HepG2 (cell line): ENCODE measurements around the gene TCEAL3.

Source experiments
- BCL6 ChIP-seq: IDR thresholded peaks from 2 replicates; pipeline ENCODE4 v1.6.1; 2016; ENCODE audit warnings: missing genetic modification reagents, missing compliant biosample characterization
- MYC ChIP-seq: sonication (generic); formaldehyde crosslinking; IDR thresholded peaks from 2 replicates; pipeline ENCODE4 v1.9.0; 2021; ENCODE audit warnings: missing genetic modification reagents, borderline replicate concordance
- NFYB ChIP-seq: sonication (generic); formaldehyde crosslinking; IDR thresholded peaks from 2 replicates; pipeline ENCODE4 v1.4.0; 2020; ENCODE audit warnings: missing genetic modification reagents
- POLR2A ChIP-seq, 2 experiments: IDR thresholded peaks; 2 replicates each; pipeline ENCODE4 v1.6.1; 2011; ENCODE audit warnings: low read depth in 2 of 2, low read length in 2 of 2, mild to moderate bottlenecking in 1 of 2, moderate library complexity in 1 of 2; ENCODE audit not compliant: insufficient read depth in 1 of 2
- POLR2AphosphoS5 ChIP-seq: IDR thresholded peaks from 2 replicates; pipeline ENCODE4 v1.6.1; 2012; ENCODE audit warnings: low read depth, low read length
- SOX13 ChIP-seq, 3 experiments: fragments of 450-650 bp in 1 of 3; sonication (generic) in 1 of 3; formaldehyde crosslinking in 1 of 3; IDR thresholded peaks in 2 of 3; conservative IDR thresholded peaks in 1 of 3; 2 replicates each; pipeline versions ENCODE4 v1.5.0 to v1.6.1; 2016 to 2020; ENCODE audit warnings: antibody characterized with exemption in 1 of 3, mild to moderate bottlenecking in 1 of 3, missing compliant biosample characterization in 1 of 3, missing genetic modification reagents in 1 of 3, moderate library complexity in 1 of 3
- ZNF256 ChIP-seq: sonication (generic); formaldehyde crosslinking; conservative IDR thresholded peaks from 2 replicates; pipeline ENCODE4 v1.4.0; 2020; ENCODE audit warnings: missing genetic modification reagents
- TF ChIP-seq, protein P1 (sequence below): sonication (generic); formaldehyde crosslinking; IDR thresholded peaks from 2 replicates; pipeline ENCODE4 v1.4.0; 2020; ENCODE audit warnings: missing genetic modification reagents, borderline replicate concordance
- TF ChIP-seq, protein P2 (sequence below): sonication (generic); formaldehyde crosslinking; IDR thresholded peaks from 2 replicates; pipeline ENCODE4 v1.4.0; 2020; ENCODE audit warnings: missing genetic modification reagents
- TF ChIP-seq, protein P3 (sequence below): sonication (generic); formaldehyde crosslinking; IDR thresholded peaks from 2 replicates; pipeline ENCODE4 v1.4.0; 2020; ENCODE audit warnings: mild to moderate bottlenecking, missing genetic modification reagents
- TF ChIP-seq, protein P4 (sequence below): sonication (generic); formaldehyde crosslinking; IDR thresholded peaks from 2 replicates; pipeline ENCODE4 v1.4.0; 2020; ENCODE audit warnings: missing genetic modification reagents
- TF ChIP-seq, protein P5 (sequence below), 2 experiments: IDR thresholded peaks; 2 replicates each; pipeline ENCODE4 v1.6.1; 2011 to 2012; ENCODE audit warnings: low read length in 2 of 2, borderline replicate concordance in 1 of 2, low read depth in 1 of 2, mild to moderate bottlenecking in 1 of 2, moderate library complexity in 1 of 2
- TF ChIP-seq, protein P6 (sequence below): sonication (generic); formaldehyde crosslinking; IDR thresholded peaks from 2 replicates; pipeline ENCODE4 v1.5.0; 2020; ENCODE audit warnings: mild to moderate bottlenecking, missing genetic modification reagents, moderate library complexity

DNA sequence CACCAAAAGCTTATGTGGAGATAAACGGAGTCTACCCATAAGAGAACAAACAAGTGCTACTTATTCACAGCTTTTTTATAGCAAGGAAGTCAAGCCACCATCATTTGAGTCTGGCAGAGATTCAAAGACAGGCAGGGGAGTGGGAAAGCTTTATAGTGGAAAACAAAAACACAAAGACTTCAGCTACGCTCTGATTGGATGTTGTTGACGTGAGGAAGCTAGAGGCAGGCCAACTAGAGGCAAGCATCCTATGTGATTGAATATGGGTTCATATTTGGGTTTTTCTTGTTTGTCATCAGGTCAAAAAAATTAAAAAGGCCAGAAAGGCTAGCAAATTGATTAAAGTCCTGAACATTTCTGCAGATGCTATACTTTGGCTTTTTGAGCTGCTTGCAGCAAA lies 23.2 kb upstream of the TCEAL3 start:
- TF ChIP-seq, protein P1, sequence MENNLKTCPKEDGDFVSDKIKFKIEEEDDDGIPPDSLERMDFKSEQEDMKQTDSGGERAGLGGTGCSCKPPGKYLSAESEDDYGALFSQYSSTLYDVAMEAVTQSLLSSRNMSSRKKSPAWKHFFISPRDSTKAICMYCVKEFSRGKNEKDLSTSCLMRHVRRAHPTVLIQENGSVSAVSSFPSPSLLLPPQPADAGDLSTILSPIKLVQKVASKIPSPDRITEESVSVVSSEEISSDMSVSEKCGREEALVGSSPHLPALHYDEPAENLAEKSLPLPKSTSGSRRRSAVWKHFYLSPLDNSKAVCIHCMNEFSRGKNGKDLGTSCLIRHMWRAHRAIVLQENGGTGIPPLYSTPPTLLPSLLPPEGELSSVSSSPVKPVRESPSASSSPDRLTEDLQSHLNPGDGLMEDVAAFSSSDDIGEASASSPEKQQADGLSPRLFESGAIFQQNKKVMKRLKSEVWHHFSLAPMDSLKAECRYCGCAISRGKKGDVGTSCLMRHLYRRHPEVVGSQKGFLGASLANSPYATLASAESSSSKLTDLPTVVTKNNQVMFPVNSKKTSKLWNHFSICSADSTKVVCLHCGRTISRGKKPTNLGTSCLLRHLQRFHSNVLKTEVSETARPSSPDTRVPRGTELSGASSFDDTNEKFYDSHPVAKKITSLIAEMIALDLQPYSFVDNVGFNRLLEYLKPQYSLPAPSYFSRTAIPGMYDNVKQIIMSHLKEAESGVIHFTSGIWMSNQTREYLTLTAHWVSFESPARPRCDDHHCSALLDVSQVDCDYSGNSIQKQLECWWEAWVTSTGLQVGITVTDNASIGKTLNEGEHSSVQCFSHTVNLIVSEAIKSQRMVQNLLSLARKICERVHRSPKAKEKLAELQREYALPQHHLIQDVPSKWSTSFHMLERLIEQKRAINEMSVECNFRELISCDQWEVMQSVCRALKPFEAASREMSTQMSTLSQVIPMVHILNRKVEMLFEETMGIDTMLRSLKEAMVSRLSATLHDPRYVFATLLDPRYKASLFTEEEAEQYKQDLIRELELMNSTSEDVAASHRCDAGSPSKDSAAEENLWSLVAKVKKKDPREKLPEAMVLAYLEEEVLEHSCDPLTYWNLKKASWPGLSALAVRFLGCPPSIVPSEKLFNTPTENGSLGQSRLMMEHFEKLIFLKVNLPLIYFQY (CRISPR knock-in tag), result no peak
- TF ChIP-seq, protein P2, sequence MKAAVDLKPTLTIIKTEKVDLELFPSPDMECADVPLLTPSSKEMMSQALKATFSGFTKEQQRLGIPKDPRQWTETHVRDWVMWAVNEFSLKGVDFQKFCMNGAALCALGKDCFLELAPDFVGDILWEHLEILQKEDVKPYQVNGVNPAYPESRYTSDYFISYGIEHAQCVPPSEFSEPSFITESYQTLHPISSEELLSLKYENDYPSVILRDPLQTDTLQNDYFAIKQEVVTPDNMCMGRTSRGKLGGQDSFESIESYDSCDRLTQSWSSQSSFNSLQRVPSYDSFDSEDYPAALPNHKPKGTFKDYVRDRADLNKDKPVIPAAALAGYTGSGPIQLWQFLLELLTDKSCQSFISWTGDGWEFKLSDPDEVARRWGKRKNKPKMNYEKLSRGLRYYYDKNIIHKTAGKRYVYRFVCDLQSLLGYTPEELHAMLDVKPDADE (CRISPR knock-in tag), result no peak
- no peak for TF ChIP-seq POLR2A (IDR thresholded peaks at IDR 0.05; ENCODE audit: insufficient read depth in 1 of 2, low read depth in 2 of 2, low read length in 2 of 2)
- TF ChIP-seq MYC, result no peak
- TF ChIP-seq ZNF256, result no peak
- no peak for TF ChIP-seq POLR2AphosphoS5
- TF ChIP-seq, protein P3, sequence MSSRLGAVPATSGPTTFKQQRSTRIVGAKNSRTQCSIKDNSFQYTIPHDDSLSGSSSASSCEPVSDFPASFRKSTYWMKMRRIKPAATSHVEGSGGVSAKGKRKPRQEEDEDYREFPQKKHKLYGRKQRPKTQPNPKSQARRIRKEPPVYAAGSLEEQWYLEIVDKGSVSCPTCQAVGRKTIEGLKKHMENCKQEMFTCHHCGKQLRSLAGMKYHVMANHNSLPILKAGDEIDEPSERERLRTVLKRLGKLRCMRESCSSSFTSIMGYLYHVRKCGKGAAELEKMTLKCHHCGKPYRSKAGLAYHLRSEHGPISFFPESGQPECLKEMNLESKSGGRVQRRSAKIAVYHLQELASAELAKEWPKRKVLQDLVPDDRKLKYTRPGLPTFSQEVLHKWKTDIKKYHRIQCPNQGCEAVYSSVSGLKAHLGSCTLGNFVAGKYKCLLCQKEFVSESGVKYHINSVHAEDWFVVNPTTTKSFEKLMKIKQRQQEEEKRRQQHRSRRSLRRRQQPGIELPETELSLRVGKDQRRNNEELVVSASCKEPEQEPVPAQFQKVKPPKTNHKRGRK, result no peak
- no peak for TF ChIP-seq SOX13 (IDR thresholded peaks at IDR 0.05)
- no peak for TF ChIP-seq SOX13 (CRISPR knock-in tag; conservative IDR thresholded peaks at IDR 0.05 in 1 of 2, IDR thresholded peaks at IDR 0.05 in 1 of 2)
- TF ChIP-seq, protein P4, sequence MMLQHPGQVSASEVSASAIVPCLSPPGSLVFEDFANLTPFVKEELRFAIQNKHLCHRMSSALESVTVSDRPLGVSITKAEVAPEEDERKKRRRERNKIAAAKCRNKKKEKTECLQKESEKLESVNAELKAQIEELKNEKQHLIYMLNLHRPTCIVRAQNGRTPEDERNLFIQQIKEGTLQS (CRISPR knock-in tag), result no peak
- TF ChIP-seq, protein P5, sequence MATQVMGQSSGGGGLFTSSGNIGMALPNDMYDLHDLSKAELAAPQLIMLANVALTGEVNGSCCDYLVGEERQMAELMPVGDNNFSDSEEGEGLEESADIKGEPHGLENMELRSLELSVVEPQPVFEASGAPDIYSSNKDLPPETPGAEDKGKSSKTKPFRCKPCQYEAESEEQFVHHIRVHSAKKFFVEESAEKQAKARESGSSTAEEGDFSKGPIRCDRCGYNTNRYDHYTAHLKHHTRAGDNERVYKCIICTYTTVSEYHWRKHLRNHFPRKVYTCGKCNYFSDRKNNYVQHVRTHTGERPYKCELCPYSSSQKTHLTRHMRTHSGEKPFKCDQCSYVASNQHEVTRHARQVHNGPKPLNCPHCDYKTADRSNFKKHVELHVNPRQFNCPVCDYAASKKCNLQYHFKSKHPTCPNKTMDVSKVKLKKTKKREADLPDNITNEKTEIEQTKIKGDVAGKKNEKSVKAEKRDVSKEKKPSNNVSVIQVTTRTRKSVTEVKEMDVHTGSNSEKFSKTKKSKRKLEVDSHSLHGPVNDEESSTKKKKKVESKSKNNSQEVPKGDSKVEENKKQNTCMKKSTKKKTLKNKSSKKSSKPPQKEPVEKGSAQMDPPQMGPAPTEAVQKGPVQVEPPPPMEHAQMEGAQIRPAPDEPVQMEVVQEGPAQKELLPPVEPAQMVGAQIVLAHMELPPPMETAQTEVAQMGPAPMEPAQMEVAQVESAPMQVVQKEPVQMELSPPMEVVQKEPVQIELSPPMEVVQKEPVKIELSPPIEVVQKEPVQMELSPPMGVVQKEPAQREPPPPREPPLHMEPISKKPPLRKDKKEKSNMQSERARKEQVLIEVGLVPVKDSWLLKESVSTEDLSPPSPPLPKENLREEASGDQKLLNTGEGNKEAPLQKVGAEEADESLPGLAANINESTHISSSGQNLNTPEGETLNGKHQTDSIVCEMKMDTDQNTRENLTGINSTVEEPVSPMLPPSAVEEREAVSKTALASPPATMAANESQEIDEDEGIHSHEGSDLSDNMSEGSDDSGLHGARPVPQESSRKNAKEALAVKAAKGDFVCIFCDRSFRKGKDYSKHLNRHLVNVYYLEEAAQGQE (IDR thresholded peaks at IDR 0.05; ENCODE audit: borderline replicate concordance in 1 of 2, low read depth in 1 of 2, low read length in 2 of 2), result no peak
- TF ChIP-seq NFYB (CRISPR knock-in tag), result no peak
- TF ChIP-seq, protein P6, sequence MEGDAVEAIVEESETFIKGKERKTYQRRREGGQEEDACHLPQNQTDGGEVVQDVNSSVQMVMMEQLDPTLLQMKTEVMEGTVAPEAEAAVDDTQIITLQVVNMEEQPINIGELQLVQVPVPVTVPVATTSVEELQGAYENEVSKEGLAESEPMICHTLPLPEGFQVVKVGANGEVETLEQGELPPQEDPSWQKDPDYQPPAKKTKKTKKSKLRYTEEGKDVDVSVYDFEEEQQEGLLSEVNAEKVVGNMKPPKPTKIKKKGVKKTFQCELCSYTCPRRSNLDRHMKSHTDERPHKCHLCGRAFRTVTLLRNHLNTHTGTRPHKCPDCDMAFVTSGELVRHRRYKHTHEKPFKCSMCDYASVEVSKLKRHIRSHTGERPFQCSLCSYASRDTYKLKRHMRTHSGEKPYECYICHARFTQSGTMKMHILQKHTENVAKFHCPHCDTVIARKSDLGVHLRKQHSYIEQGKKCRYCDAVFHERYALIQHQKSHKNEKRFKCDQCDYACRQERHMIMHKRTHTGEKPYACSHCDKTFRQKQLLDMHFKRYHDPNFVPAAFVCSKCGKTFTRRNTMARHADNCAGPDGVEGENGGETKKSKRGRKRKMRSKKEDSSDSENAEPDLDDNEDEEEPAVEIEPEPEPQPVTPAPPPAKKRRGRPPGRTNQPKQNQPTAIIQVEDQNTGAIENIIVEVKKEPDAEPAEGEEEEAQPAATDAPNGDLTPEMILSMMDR (CRISPR knock-in tag), result no peak
- no peak for TF ChIP-seq BCL6
